HG02678 (cell line): Measurements from ENCODE around the gene PCGF3.

Experiments used
- ATAC-seq: cut with Tn5 transposase; IDR thresholded peaks from one replicate; pipeline ENCODE4 v1.9.1; 2021; ENCODE audit warnings: mild to moderate bottlenecking, moderate library complexity; ENCODE audit not compliant: unreplicated experiment

Gene PCGF3

DNA sequence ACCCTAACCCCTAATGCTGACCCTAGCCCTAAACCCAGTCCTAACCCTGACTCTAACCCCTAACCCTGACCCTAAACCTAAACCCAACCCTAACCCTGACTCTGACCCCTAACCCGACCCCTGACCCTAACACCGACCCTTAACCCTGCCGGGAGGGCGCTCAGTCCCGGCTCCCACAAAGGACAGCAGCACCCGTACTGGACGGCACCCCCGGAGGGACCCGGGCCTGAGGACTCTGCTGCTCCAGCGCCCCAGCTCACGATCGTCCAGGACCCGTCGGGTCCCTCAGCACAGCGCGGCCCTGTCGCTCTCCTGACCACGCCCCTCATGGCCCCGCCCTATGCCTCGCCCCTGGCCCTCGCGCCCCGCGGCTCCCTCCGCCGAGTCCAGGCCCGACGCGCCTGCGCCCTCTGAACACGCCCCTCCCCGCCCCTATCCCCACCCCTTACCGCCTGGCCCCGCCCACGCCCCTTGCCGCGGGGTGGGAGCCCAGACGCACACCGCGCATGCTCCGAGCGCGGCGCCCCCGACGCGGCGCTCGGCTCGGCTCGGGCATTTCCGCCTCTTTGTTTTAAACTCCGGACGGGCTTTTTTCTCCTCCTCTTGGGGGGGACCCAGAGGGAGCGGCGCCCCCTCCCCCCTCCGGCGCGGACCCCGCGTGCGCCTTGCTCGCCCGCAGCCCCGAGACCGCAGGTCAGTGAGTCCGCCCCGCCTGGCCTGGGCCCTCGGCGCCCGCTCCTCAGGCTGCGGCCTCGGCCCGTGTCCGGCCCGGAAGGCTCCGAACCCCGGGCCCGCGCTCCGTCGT lies at the start of gene PCGF3:
TSS of gene PCGF3 (plus strand) at position 555 of the 805 bp plus-strand sequence. CDS start 27,849 bp downstream, outside the sequence.
- peak; percentile 92 for ATAC-seq

DNA sequence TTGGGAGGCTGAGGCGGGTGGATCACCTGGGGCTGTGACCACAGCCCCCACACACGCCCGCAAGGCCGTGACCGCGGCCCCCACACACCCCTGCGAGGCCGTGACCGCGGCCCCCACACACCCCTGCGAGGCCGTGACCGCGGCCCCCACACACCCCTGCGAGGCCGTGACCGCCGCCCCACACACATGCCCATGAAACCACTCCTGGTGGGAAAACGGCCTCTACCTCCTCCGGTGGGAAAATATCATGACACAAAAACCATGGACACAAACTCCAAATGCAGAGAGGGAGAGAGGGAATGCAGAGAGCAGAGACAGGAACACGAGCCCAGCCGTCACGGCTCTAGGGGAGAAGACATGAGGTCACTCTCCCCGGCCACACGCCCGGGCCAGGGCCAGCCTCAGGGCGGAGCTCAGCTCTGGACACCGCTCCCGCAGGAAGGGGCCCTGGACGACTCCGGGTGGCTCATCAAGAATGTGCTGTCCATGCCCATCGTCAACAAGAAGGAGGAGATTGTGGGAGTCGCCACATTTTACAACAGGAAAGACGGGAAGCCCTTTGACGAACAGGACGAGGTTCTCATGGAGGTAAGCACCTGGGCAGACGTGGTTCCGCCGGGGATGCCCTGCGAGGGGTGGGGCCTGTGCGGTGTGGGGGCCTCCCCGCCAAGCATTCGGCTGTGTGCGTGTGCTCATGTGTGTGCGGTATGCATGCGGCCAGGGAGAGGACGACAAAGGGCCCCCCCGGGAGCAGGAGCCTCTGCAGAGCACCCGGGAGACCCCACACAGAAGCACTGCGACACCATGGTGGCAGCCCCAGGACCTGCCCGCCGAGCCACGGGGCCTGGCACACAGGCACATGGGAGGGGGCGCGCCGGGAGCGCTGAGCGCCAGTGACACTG lies 48.9 kb upstream of the PCGF3 start:
- ATAC-seq, result no peak

GRCh38 chr4:657338-657833 lies 48.2 kb upstream of the PCGF3 start:
- ATAC-seq, result no peak

- no peak for ATAC-seq
Observed at GRCh38 chr4:657834-658667, 47.6 kb upstream of the PCGF3 start.

DNA sequence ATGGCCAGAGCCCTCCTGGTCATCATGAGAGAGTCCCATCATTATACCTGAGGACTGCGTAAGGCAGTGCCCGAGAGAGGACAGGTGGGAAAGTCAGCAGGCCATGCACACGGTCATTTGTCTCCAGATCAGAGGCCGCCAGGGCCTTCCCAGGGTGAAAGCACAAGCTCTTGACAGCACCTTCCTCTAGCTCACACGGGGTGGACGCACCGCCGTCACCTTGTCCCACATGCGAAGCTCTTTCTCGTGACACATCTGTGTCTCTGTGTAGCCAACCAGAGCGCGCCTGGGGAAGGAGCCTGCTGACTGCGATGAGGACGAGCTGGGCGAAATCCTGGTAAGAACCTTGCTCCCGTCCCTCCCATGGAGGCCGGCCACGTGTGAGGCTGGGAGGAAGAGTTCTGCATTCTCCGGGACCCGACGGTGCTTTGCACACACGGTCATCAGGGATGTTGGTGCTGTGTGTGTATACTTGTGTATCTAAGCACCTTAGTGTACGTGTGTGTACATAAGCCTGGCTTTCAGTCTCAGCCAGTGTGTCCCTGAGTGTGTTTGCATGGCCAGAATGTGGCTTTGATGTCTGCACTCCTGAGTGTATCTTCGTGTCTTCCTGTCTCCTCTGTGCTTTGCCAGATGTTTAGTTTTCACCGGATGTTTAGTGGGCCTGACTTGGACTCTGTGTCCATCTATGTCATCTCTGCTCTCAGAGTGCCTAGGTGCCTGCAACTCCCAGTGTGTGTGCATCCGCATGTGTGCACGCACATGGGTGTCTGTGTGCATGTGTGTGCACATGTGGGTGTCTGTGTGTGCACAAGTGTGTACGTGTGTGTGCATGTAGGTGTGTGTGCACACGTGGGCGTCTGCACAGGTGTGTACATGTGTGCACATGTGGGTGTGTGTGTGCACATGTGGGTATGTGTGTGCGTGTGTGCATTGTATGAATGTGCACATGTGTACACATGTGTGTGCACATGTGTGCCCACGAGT lies 46.7 kb upstream of the PCGF3 start:
- ATAC-seq, result no peak

- no peak for ATAC-seq
Observed at GRCh38 chr4:659851-660250, 45.8 kb upstream of the PCGF3 start.

GRCh38 chr4:660401-660800 lies 45.2 kb upstream of the PCGF3 start:
- ATAC-seq, result no peak

DNA sequence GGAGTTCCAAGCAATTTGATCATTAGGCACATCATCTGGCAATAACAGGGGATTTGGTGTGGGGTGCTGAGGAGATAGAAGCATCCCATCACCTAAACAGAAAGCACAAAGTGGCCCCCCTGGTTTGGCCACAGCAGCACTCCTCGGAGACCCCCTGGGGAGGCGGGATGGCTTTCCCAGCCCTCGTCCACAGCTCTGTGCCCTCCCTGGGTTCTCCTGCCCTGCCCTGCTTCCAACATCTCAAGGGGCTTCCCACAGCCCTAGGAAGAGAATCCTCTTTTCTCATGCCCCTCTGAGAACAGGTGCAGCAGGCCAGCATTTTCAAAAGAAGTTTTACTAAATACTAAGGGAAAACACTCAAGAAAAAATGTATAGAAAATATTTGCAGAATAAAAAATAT lies 44.4 kb upstream of the PCGF3 start:
- no peak for ATAC-seq

DNA sequence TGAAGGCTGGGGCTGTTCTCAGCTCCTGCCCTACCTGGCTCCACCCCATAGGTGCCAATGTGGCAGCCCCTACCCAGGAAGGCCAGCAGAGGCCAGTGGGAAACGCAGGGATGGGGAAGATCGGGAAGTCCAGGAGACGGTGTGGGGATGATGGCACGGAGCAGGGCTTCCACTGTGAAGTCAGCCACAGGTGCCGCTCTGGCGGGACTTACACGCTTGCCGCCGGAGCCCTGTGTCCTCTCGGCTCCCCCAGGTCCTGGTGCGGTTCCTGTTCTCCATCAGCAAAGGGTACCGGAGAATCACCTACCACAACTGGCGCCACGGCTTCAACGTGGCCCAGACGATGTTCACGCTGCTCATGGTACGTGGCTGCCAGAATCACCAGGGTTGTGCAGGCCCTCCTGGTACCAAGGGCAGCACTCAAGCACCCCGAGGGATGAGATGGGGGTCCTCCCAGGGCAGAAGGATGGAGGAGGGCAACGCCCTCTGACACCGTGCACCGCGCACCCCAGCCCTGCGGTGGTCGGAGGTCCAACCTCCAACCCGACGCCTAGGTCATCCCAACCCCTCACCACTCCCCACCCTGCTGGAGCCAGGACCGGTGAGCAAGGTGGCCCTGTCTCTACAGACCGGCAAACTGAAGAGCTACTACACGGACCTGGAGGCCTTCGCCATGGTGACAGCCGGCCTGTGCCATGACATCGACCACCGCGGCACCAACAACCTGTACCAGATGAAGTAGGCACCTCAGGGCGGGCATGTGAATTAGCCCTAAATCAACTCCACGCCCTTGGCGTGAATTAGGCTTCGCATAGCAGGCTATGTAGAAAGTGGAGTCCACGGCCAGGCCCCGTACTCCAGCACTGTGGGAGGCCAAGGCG lies 43.5 kb upstream of the PCGF3 start:
- ATAC-seq, result no peak

GRCh38 chr4:663046-663437 lies 42.6 kb upstream of the PCGF3 start:
- peak; percentile 8 for ATAC-seq

- ATAC-seq, result peak; percentile 80
Observed at GRCh38 chr4:663438-664428, 41.9 kb upstream of the PCGF3 start.

- no peak for ATAC-seq
Observed at GRCh38 chr4:664713-665231, 40.9 kb upstream of the PCGF3 start.

DNA sequence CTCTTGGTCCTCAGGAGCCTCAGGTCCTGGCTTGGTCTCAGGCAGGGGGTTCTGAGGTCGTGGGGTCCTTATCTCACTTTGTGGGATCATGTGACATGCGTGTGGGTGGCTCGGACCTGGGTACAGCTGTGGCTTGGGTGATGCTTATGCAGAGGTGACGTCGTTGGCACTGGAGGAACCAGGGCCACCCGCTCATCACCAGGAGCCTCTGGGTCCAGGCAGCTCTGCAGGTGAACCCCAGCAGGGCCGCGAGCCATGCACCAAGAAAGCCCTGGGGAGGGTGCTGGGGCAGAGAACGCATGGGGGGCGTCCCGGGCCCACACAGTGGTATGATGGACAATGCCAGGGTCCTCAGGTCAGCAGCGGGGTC lies 40.3 kb upstream of the PCGF3 start:
- no peak for ATAC-seq

- ATAC-seq, result no peak
Observed at GRCh38 chr4:665751-666435, 39.7 kb upstream of the PCGF3 start.

- ATAC-seq, result no peak
Observed at GRCh38 chr4:666436-666810, 39.2 kb upstream of the PCGF3 start.

GRCh38 chr4:666822-667544 lies 38.6 kb upstream of the PCGF3 start:
- no peak for ATAC-seq
